Subcutaneous adipose tissue (tissue), 4 donors: ENCODE measurements around the gene FRMPD4. TPM values are rescaled to one million over a fixed set of nuclear protein-coding genes. Genes with fewer than 3 reads are reported as not detected.

Source experiments
- CTCF ChIP-seq: fragments of 450-650 bp; IDR thresholded peaks from one replicate; pipeline ENCODE4 v1.5.1; 2016; ENCODE audit warnings: low read depth, mild to moderate bottlenecking, control low read depth, antibody characterized with exemption, moderate library complexity
- total RNA-seq, 4 donors: library from RNA; depleted of rRNA; stranded (reverse); fragments of >200 nt; gene quantifications; one replicate each; pipeline ENCODE4 v1.1.0, GENCODE V29; 2016

FRMPD4 gene
- total RNA-seq, 4 donors from 2014 or later = 0.17 to 0.44 (median 0.19) TPM; not detected in 1

GRCh38 chrX:12330841-12331240, 192.6 kb downstream of the FRMPD4 start:
- no peak for TF ChIP-seq CTCF

GRCh38 chrX:12332786-12333347, 194.6 kb downstream of the FRMPD4 start:
- no peak for TF ChIP-seq CTCF

GRCh38 chrX:12339921-12340320, 201.6 kb downstream of the FRMPD4 start:
- TF ChIP-seq CTCF = no peak

GRCh38 chrX:12344954-12345353, 206.7 kb downstream of the FRMPD4 start:
- TF ChIP-seq CTCF = no peak

- no peak for TF ChIP-seq CTCF
These were observed 210.9 kb downstream of the FRMPD4 start for GRCh38 chrX:12349201-12349600.

GRCh38 chrX:12352922-12353321, 214.6 kb downstream of the FRMPD4 start:
- no peak for TF ChIP-seq CTCF

- no peak for TF ChIP-seq CTCF
These were observed 222.1 kb downstream of the FRMPD4 start for GRCh38 chrX:12360383-12360782.
